Measurements from ENCODE around the gene ZNF738.

The ZNF738 gene

GRCh38 chr19:21423057-21424041 lies 64.5 kb downstream of the ZNF738 start:
- no peak for DNase-seq
